Raji (cell line): Measurements from ENCODE around the gene RINL.

Experiments
- POLR2A ChIP-seq: IDR thresholded peaks from 2 replicates; pipeline ENCODE4 v1.6.1; 2011; ENCODE audit warnings: low read depth, low read length, control low read depth; ENCODE audit not compliant: insufficient read depth

The RINL gene

GRCh38 chr19:38877781-38878574 lies at the start of gene RINL:
RINL (minus strand) TSS chr19:38878275; CDS start chr19:38876742, 1,533 bp downstream.
- TF ChIP-seq POLR2A, result peak; percentile 86

GRCh38 chr19:38924388-38924787 lies 46.3 kb upstream of the RINL start:
- TF ChIP-seq POLR2A, result no peak

GRCh38 chr19:38922482-38922881 lies 44.4 kb upstream of the RINL start:
- TF ChIP-seq POLR2A, result no peak

- TF ChIP-seq POLR2A, result no peak
Measured at GRCh38 chr19:38921420-38922274, 43.6 kb upstream of the RINL start.

GRCh38 chr19:38920602-38921419 lies 42.7 kb upstream of the RINL start:
- no peak for TF ChIP-seq POLR2A

- no peak for TF ChIP-seq POLR2A
Measured at GRCh38 chr19:38919837-38920601, 41.9 kb upstream of the RINL start.

- no peak for TF ChIP-seq POLR2A
Measured at GRCh38 chr19:38918526-38918925, 40.5 kb upstream of the RINL start.

GRCh38 chr19:38917921-38918491 lies 39.9 kb upstream of the RINL start:
- no peak for TF ChIP-seq POLR2A

- no peak for TF ChIP-seq POLR2A
Measured at GRCh38 chr19:38917516-38917915, 39.4 kb upstream of the RINL start.

GRCh38 chr19:38915329-38916321 lies 37.5 kb upstream of the RINL start:
- TF ChIP-seq POLR2A, result no peak

GRCh38 chr19:38913958-38914357 lies 35.9 kb upstream of the RINL start:
- TF ChIP-seq POLR2A, result no peak

- TF ChIP-seq POLR2A, result no peak
Measured at GRCh38 chr19:38912600-38913514, 34.8 kb upstream of the RINL start.

GRCh38 chr19:38911388-38912001 lies 33.4 kb upstream of the RINL start:
- no peak for TF ChIP-seq POLR2A
